LNCaP clone FGC (cell line): Measurements from ENCODE around the gene HAGH.

Experiments
- DNase-seq: peaks from one replicate; pipeline ENCODE4 v3.0.0-alpha.2; 2011; ENCODE audit warnings: low read depth
- H3K4me3 ChIP-seq: 2 replicates; pipeline ENCODE4 v1.5.1; 2011; ENCODE audit warnings: mild to moderate bottlenecking, low read depth, low read length, control low read depth
- TF ChIP-seq, protein P1 (sequence below): IDR thresholded peaks from 2 replicates; pipeline ENCODE4 v1.5.1; 2012; ENCODE audit warnings: mild to moderate bottlenecking; ENCODE audit not compliant: control insufficient read depth, insufficient read depth; ENCODE audit errors: extremely low read depth

HAGH gene

DNA sequence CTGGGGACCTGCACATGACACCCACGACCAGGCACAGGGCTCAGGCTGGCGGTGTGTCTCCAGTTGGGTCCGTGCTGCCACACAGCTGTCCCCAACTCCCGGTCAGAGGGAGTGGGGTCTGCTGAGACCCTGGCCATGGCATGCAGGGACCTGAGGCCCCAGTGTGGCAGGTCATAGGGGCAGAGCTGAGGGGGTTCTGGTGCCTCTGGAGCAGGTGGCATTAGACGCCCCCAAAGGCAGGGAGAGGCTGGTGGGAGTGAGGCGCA lies 39.6 kb downstream of the HAGH start:
- no peak overlapping the region for H3K4me3 ChIP-seq

DNA sequence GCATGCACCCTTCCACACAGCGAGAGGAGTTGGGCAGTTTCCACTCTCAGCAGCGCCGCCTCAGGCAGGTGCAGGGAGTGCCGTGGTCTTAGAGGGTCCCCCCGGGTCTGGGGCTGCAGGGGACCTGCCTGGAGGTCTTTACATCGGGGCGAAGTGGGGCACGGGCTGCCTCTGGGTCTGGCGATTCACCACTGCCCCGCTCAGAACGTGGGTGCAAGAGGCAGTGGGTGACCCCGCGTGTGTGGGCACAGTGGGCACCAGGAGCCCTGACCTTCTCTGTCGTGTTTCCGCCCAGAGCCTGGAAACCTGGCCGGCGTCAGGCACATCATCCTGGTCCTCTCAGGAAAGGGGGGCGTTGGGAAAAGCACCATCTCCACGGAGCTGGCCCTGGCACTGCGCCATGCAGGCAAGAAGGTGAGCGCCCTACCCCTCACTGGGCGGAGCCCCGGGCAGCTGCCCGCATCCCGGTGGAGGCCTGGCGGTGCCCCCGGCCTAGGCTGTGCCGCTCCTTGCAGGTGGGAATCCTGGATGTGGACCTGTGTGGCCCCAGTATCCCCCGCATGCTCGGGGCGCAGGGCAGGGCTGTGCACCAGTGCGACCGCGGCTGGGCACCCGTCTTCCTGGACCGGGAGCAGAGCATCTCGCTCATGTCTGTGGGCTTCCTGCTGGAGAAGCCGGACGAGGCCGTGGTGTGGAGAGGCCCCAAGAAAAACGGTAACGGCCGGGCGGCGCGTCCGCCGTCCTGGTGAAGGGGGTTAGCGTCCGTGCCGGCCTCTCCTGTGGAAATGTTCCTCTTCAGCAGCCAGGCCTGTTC lies 40.2 kb downstream of the HAGH start:
- no peak for DNase-seq
- TF ChIP-seq, protein P1, sequence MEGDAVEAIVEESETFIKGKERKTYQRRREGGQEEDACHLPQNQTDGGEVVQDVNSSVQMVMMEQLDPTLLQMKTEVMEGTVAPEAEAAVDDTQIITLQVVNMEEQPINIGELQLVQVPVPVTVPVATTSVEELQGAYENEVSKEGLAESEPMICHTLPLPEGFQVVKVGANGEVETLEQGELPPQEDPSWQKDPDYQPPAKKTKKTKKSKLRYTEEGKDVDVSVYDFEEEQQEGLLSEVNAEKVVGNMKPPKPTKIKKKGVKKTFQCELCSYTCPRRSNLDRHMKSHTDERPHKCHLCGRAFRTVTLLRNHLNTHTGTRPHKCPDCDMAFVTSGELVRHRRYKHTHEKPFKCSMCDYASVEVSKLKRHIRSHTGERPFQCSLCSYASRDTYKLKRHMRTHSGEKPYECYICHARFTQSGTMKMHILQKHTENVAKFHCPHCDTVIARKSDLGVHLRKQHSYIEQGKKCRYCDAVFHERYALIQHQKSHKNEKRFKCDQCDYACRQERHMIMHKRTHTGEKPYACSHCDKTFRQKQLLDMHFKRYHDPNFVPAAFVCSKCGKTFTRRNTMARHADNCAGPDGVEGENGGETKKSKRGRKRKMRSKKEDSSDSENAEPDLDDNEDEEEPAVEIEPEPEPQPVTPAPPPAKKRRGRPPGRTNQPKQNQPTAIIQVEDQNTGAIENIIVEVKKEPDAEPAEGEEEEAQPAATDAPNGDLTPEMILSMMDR: no peak
- no peak overlapping the region for H3K4me3 ChIP-seq

More for the DNA sequence above, 39.6 kb downstream of the HAGH start:
- TF ChIP-seq, protein P1: no peak
- no peak for DNase-seq

DNA sequence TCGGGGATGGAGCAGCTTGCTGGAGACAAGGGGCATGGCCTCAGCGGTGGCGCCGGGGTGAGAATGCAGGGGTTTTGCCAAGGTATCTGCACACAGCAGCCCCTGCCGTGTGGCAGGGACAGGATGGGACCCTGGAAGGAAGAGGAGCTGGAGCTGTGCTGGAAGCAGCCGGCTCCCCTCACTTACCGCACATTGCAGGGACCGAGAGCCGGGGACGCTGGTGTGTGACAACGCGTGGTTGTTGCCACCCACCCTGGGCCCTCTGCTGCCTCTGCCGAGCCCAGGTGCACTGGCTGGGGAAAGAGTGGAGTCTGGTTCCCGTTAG lies 40.8 kb downstream of the HAGH start:
- no peak for DNase-seq

DNA sequence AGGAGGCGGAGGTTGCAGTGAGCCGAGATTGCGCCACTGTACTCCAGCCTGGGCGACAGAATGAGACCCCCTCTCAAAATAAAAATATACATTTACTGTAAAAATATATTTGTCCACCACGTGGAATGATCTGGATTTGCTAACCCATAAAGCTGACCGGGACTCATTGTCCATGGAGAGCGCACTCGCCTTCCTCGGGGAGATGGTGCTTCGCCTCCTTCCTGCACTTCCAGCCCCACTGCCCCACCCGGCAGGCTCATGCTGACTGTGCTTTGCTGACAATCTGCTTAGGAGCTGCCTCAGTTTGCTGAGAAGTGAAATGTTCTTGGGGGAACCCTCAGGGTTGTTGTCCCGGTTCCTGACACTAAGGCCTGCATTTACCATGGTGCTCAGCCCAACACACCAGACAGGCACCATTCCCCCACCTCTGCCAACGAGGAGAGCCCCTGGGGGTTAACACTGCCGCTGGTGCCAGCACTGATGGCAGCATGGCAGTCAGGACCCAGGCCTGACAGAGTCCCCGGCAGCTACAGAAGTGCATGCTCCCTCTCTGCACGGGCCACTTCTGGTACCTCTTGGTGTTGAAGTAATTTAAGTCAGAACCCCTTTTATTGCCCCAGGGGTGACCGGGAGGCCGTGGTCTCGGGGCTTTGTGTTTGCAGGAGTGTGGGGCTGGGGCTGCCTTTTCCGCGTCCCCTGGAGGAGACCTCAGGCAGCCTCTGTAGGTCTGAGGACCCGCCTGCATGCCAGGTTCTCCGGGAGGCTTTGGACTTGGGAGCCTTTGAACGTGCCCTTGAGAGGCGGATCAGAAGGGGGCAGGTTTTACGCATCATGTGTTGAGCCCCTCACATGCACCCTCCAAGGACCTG lies 41.4 kb downstream of the HAGH start:
- H3K4me3 ChIP-seq: no peak overlapping the region
- TF ChIP-seq, protein P1: no peak
- no peak for DNase-seq

More for the DNA sequence above, 40.8 kb downstream of the HAGH start:
- H3K4me3 ChIP-seq: no peak overlapping the region
- TF ChIP-seq, protein P1: no peak

DNA sequence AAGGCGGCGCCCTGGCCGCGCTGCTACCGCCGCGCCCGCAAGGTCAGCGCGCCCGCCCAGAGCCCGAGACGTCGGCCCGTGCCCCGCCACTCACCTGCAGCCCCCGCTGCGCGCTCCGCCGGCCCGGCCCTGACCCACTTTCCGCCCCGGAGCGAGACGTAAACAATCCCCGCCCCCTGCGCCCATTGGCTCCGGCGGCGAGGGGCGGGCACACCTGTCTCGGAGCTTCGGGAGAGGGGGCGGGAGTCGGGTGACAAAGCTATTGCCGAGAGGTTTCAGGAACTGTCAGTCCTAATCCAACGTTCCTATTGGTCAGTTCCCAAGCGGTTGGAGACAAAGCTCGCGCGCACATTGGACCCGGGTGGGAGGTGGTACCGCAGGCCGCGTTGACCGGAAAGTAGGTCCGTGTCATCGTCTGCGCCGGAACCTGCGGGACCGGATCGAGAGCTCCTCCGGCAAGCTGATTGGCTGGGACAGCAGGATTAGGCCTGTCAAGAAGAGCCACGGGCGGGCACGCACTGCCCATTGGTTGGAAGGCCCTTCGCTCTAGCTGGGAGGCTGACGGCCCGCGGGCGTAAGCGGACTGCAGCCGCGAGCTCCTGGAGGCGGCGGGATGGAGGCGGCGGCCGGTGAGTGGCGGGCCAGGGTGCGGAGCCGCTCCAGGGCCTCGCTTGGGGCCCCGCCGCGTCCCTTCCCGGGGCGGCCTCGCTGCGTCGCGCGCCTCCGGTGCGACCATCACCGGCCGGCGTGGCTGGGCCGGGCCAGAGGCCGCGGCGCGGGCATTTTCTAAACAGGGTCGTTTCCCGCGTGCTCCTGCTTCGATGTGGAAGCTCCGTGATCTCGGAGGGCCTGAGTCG lies 44.0 kb downstream of the HAGH start, which contains the start of the genes NUBP2 and SPSB3:
Gene NUBP2 (plus strand): TSS at position 553 of the 857 bp plus-strand sequence. CDS start 61 bp downstream, at position 614.
Gene SPSB3 (minus strand): TSS at position 164 of the 857 bp plus-strand sequence. CDS start 1,088 bp downstream, outside the sequence.
- peak; percentile 100 for DNase-seq
- peak within 1 kb of the TSS; percentile 73 for H3K4me3 ChIP-seq
- TF ChIP-seq, protein P1: no peak

DNA sequence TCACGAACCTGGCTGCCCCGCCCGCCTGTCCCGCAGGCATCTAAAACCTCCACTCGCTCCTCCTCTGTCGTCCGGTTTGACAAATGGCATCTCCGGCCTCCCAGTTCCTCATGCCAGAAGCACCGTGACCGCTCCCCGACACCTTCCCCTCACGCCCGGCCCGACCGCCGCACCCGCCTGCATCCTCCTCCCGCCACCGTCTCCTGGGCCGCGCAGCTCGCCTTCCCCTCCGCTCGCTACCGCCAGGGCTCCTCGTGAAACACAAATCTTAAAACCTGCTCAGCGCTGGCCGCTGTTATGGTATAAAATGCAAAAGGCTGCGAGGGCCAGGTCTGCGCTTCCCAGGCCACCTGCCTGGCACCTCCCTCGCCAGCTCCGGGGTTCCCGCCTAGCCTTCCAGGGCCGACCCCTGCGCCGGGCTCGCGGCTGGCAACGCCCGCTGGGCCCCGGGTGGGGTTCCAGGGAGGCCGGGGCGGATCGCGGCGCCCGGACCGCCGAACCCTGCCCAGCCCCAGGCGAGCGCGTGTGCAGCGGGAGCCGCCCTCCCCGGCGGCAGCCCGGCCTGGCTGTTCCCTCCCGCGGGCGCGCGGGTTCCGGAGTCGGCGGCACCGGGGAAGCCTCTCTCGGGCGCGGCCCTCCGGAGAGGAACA lies 44.7 kb downstream of the HAGH start:
- H3K4me3 ChIP-seq: peak overlapping the region; percentile 73
- TF ChIP-seq, protein P1: no peak
- no peak for DNase-seq
